Vagina (tissue), 2 donors: ENCODE data around the gene GPX1.

ENCODE experiments used
- POLR2A ChIP-seq, 2 donors: fragments of 450-650 bp; IDR thresholded peaks; one replicate each; pipeline ENCODE4 v1.6.1; 2017; ENCODE audit warnings: antibody characterized with exemption in 2 of 2, mild to moderate bottlenecking in 2 of 2, moderate library complexity in 2 of 2
- TF ChIP-seq, protein P1 (sequence below), 3 experiments: fragments of 450-650 bp in 2 of 3; fragments of 200-600 bp in 1 of 3; sonication (generic) in 1 of 3; IDR thresholded peaks; one replicate each; pipeline ENCODE4 v1.5.1; 2017 to 2019; ENCODE audit warnings: antibody characterized with exemption in 3 of 3, mild to moderate bottlenecking in 2 of 3, moderate library complexity in 2 of 3

DNA sequence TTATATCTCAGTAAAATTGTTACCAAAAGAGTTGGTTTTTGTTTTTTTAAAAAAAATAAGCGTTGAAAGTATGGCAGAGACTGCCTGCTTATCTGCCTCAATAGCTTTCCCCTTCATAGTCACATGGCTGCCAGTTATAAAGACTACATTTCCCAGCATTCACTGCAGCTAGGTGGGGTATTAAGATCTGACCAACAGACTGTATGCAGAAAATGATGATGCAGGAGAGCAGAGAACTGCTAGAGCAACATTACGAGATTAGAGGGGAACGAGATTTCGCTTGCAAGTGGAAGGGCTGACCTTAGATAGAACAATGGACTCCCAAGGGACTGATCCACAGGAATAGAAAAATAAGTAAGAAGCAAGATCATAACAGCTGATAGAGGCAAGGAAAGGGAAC, 39.3 kb upstream of the GPX1 start:
- TF ChIP-seq, protein P1, sequence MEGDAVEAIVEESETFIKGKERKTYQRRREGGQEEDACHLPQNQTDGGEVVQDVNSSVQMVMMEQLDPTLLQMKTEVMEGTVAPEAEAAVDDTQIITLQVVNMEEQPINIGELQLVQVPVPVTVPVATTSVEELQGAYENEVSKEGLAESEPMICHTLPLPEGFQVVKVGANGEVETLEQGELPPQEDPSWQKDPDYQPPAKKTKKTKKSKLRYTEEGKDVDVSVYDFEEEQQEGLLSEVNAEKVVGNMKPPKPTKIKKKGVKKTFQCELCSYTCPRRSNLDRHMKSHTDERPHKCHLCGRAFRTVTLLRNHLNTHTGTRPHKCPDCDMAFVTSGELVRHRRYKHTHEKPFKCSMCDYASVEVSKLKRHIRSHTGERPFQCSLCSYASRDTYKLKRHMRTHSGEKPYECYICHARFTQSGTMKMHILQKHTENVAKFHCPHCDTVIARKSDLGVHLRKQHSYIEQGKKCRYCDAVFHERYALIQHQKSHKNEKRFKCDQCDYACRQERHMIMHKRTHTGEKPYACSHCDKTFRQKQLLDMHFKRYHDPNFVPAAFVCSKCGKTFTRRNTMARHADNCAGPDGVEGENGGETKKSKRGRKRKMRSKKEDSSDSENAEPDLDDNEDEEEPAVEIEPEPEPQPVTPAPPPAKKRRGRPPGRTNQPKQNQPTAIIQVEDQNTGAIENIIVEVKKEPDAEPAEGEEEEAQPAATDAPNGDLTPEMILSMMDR (IDR thresholded peaks at IDR 0.05) = no peak
- no peak for TF ChIP-seq POLR2A (IDR thresholded peaks at IDR 0.05)
